ENCODE measurements around the gene CEP78.
"Not testable (repeated sequence)": the region's sequence is repeated elsewhere in the genome, so short reads cannot be mapped to it uniquely, and the experiment has no call there.

The CEP78 gene, protein sequence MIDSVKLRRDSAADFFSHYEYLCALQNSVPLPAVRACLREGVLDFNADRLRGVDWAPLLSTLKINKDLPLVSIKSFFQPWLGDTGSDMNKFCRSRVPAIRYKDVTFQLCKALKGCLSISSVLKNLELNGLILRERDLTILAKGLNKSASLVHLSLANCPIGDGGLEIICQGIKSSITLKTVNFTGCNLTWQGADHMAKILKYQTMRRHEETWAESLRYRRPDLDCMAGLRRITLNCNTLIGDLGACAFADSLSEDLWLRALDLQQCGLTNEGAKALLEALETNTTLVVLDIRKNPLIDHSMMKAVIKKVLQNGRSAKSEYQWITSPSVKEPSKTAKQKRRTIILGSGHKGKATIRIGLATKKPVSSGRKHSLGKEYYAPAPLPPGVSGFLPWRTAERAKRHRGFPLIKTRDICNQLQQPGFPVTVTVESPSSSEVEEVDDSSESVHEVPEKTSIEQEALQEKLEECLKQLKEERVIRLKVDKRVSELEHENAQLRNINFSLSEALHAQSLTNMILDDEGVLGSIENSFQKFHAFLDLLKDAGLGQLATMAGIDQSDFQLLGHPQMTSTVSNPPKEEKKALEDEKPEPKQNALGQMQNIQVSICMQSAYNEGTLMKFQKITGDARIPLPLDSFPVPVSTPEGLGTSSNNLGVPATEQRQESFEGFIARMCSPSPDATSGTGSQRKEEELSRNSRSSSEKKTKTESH

DNA sequence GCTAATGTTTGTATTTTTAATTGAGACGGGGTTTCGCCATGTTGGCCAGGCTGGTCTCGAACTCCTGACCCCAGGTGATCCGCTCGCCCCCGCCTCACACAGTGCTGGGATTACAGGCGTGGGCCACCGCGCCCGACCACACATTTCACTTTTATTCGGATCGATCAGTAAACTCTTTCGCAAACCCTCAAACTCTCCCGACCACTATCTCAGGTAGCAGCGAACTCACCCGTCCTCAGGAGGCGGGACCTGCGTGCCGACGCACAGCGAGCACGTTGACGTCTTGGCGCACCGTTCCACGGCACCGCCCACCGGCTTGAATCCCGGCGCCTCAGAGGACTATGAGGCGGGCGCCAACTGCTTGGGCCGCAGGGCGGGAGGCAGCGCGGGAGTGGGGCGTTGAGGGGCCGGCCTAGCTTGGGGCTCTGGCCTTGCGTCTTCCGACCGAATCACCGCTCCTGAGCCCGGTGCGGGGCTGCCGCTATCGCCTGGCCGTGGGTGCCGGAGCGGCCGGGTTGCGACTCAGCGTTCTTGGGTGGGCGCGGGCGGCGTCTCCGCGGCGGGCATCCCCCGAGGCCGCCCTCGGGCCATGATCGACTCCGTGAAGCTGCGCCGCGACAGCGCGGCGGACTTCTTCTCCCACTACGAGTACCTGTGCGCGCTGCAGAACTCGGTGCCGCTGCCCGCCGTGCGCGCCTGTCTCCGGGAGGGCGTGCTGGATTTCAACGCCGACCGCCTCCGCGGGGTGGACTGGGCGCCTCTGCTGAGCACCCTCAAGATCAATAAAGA lies at the start of gene CEP78:
CEP78 (plus strand) TSS at position 314 of the 789 bp plus-strand sequence; CDS start at position 590, 276 bp downstream.
- DNase-seq: peak; percentile 96

DNA sequence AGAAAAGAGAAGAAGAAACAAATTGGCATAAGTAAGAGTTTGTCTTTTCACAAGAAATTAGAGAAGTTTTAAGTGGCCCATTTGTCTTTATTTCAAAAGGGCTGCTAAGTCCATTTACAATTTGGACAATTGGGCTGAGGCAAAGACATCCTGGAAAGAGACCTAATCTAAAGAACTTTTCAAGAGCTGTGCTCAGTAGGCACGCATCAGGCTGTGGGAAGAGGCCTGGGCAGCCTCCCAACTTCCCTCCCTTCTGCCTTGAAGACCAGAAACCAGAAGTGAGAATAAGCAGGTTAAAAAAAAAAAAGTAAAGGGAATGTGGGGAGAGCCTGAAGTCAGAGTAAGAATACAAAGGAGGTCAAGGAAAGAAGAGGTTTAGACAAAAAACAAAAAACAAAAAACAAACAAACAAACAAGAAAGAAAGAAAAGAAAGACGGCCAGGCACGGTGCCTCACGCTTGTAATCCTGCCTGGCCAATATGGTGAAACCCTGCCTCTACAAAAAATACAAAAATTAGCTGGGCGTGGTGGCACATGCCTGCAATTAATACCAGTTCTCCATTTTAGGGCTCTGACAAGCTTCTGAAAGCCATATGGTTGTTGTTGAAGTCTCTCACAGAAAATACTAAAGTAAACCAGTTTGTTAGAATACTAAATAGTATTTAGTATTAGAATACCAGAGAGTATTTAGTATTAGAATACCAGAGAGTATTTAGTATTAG lies 48.0 kb upstream of the CEP78 start:
- no peak for DNase-seq

DNA sequence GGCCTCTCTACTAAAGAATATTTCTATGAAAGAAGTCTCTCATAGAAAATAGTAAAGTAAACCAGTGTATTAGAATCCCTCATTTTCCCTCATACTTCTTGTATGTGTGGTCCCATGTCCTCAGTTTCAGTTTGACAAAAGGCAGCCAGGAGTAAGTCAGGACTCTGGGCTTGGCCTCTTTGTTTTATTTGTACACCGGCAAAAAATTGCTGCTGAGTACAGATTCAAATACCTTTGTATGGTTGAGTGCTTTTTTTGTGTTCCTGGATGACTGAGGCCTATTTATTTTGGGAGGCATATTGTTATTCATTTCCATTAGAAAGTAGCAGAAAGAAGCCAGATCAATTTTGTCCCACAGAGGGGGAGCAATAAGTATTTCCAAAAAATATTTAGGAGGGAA lies 47.3 kb upstream of the CEP78 start:
- no peak for DNase-seq

DNA sequence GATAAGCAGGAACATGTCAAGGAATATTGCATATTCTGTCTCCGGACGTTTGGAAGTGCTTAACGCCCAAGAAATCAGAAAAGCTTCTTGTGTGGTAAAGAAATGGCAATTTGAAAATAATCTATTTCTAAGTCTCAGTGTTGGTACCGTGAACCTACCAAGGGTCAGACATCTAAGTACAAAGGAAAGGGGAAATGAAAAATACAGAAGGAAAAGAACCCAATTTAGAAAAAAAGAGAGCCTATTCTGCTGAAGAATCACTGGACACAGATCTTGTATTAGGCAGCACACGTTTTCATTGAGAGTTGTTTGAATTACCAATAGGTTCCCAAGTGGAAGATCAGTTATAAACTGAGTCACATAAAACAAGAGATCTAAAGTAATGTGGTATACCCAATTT lies 46.9 kb upstream of the CEP78 start:
- DNase-seq: no peak

GRCh38 chr9:78189461-78189860 lies 46.4 kb upstream of the CEP78 start:
- no peak for DNase-seq

DNA sequence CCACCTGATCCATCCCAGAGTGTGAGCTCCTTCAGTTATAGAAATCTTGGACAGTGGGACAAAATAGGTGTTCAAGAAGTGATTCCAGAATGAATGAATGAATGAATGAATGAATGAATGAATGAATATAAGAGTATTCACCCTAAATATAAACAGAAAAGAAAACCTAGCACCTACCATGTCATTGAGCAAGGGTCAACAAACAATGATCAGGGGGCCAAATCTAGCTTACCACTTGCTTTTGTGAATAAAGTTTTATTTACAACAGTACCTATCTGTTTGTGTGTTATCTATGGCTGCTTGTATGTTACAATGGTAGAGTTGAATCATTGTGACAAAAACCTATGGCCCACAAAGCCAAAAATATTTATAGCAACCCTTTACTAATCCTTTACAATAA lies 43.9 kb upstream of the CEP78 start:
- DNase-seq: no peak

DNA sequence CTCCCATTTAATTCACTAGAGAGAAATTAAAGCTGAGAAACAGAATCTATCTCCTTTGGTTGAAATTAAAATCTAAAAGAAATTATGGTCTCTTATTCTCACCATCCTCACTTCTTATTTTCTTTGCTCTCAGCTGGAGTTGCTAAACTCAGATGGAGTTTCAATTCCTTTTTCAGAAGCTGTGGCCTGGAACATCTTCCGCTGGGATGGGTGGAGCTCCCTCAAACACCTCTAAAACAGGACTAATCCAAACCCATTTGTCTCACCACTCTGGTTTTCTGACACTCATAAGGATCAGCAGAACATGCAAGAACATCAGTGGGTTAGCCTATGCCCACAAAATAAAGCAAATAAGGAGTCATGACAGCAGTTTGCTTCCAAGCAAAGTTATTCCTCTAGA lies 39.6 kb upstream of the CEP78 start:
- no peak for DNase-seq

GRCh38 chr9:78201158-78201777 lies 34.6 kb upstream of the CEP78 start:
- not testable (repeated sequence) for DNase-seq

DNA sequence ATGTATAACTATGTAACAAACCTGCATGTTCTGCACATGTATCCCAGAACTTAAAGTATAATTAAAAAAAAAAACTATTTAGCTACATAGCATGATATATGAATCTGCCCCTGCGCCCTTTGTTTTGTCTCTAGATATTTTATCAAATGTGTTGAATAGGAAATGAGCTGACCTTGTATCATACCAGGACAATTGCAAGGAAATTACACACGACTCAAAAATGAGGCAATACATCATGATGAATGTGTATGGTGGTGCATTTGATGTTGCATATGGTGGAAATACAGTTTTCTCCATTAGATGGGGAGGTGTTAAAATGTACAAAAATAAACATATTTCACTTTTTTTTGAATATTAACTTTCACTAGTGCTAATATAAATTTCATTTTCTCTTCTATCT lies 28.6 kb upstream of the CEP78 start:
- no peak for DNase-seq

- no peak for DNase-seq
These were observed 28.0 kb upstream of the CEP78 start for GRCh38 chr9:78207901-78208300.

DNA sequence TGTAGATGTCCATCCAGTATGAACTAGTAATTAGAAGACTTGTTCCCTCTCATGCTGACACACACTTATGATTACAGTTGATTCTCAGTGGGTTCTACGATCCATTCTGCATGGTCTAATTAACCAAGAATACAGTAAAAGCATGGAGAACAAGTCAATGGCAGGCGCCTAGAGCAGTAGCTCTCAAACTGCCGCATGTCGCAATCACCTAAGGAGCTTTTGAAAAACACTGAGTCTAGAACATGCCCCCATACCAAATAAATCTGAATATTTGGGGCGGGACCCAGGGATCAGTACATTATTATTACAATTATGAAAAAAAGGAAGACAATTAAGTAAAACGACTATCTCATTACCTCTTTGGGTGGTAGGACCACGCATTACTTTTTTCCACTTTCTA lies 26.7 kb upstream of the CEP78 start:
- no peak for DNase-seq

- no peak for DNase-seq
These were observed 25.0 kb upstream of the CEP78 start for GRCh38 chr9:78210841-78211301.

DNA sequence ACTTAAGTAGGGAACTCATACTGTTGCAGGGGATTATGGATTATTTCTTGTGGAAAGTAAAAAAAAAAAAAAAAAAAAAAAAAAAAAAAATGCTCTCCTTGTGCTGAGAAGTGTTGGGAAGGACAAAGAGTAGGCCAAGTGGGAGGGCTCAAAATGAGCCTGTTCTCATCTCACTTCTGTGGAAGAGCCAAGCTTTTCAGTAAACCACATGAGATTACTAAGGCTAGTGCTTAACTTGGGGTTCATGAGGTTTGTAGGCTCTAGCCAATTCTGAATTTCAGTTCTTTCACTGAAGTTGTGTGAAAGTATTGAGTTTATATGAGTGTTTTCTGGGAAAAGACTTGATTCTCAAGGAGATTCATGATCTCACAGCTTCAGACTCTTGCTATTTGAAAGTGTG lies 23.0 kb upstream of the CEP78 start:
- DNase-seq: no peak

- DNase-seq: no peak
These were observed 22.2 kb upstream of the CEP78 start for GRCh38 chr9:78213712-78214111.

GRCh38 chr9:78214492-78214891 lies 21.4 kb upstream of the CEP78 start:
- no peak for DNase-seq

DNA sequence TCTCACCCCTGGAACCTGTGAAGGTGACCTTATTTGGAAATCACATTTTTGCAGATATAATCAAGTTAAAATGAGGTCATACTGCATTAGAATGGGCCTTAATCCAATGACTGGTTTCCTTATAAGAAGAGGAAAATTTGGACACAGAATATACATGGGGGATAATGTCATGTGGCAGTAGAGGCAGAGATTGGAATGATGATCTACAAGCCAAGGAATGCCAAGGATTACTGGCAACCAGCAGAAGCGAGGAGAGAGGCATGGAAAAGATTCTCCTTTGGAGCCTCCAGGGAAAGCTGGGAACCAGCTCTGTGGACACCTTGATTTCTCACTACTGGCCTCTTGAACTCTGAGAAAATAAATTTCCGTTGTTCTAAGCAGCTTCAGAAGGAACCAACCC lies 20.2 kb upstream of the CEP78 start:
- DNase-seq: no peak

GRCh38 chr9:78218890-78219289 lies 17.0 kb upstream of the CEP78 start:
- no peak for DNase-seq

GRCh38 chr9:78221425-78221824 lies 14.4 kb upstream of the CEP78 start:
- no peak for DNase-seq

- DNase-seq: not testable (repeated sequence)
These were observed 14.0 kb upstream of the CEP78 start for GRCh38 chr9:78221841-78222240.

GRCh38 chr9:78230761-78231160 lies 5.1 kb upstream of the CEP78 start:
- DNase-seq: no peak

GRCh38 chr9:78232471-78232870 lies 3.4 kb upstream of the CEP78 start:
- DNase-seq: not testable (repeated sequence)

DNA sequence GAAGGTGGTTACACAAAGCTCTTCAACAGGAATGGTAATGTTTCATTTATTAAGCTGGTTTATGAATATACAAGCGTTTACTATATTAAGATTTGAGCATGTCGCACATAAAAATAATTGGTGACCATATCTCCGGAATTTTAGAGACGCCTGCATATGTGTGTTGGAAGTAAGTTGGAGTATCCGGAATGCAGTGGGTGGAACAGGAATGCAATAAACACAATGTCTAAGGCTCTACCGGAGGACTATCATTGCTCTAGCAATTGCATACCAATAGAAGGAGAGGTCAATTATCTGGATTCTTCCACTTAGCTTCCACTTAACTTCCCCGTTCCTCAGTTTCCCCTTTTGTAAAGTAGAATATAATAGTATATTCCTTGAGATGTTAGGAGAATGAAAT lies 1.1 kb upstream of the CEP78 start:
- no peak for DNase-seq

Measured in NCI-H2171 (cell line).